Sigmoid colon (tissue), 4 donors: Measurements from ENCODE around the gene KCNJ15.

Source experiments
- EP300 ChIP-seq, 4 donors: sonication (generic); formaldehyde crosslinking; IDR thresholded peaks; one replicate each; pipeline ENCODE4 v1.6.1; 2017; ENCODE audit warnings: antibody characterized with exemption in 4 of 4
- POLR2A ChIP-seq, 2 donors: fragments of 450-650 bp; IDR thresholded peaks; one replicate each; pipeline ENCODE4 v1.6.1; 2016; ENCODE audit warnings: antibody characterized with exemption in 2 of 2, mild to moderate bottlenecking in 2 of 2, moderate library complexity in 2 of 2
- POLR2AphosphoS5 ChIP-seq, 4 donors: sonication (generic); formaldehyde crosslinking; IDR thresholded peaks; one replicate each; pipeline ENCODE4 v1.6.1; 2017; ENCODE audit warnings: antibody characterized with exemption in 4 of 4
- TF ChIP-seq, protein P1 (sequence below), 4 experiments: fragments of 450-650 bp in 3 of 4; fragments of 200-600 bp in 1 of 4; IDR thresholded peaks; one replicate each; pipeline ENCODE4 v1.5.1; 2016 to 2019; ENCODE audit warnings: antibody characterized with exemption in 4 of 4, mild to moderate bottlenecking in 3 of 4, moderate library complexity in 2 of 4

- TF ChIP-seq, protein P1, sequence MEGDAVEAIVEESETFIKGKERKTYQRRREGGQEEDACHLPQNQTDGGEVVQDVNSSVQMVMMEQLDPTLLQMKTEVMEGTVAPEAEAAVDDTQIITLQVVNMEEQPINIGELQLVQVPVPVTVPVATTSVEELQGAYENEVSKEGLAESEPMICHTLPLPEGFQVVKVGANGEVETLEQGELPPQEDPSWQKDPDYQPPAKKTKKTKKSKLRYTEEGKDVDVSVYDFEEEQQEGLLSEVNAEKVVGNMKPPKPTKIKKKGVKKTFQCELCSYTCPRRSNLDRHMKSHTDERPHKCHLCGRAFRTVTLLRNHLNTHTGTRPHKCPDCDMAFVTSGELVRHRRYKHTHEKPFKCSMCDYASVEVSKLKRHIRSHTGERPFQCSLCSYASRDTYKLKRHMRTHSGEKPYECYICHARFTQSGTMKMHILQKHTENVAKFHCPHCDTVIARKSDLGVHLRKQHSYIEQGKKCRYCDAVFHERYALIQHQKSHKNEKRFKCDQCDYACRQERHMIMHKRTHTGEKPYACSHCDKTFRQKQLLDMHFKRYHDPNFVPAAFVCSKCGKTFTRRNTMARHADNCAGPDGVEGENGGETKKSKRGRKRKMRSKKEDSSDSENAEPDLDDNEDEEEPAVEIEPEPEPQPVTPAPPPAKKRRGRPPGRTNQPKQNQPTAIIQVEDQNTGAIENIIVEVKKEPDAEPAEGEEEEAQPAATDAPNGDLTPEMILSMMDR (IDR thresholded peaks at IDR 0.05), result no peak
- TF ChIP-seq POLR2AphosphoS5 (IDR thresholded peaks at IDR 0.05), result no peak
- TF ChIP-seq POLR2A (IDR thresholded peaks at IDR 0.05), result no peak
- TF ChIP-seq EP300 (IDR thresholded peaks at IDR 0.05), result no peak
These were observed 11.4 kb downstream of the KCNJ15 start for GRCh38 chr21:38267991-38268863.
